KOPT-K1 (cell line): ENCODE measurements around the gene SEC22B.
"Not testable (repeated sequence)": the region's sequence is repeated elsewhere in the genome, so short reads cannot be mapped to it uniquely, and the experiment has no call there.

Experiments used
- H3K27ac ChIP-seq: fragments of 200-600 bp; sonication (generic); 2 replicates; pipeline ENCODE4 v1.5.1; 2016; ENCODE audit warnings: antibody characterized with exemption, mild to moderate bottlenecking, low read depth, low read length; ENCODE audit not compliant: poor library complexity, severe bottlenecking
- H3K36me3 ChIP-seq: fragments of 200-600 bp; sonication (generic); 2 replicates; pipeline ENCODE4 v1.5.1; 2017; ENCODE audit warnings: antibody characterized with exemption, mild to moderate bottlenecking, low read length, moderate library complexity; ENCODE audit not compliant: insufficient read depth
- H3K9me3 ChIP-seq: fragments of 200-600 bp; sonication (generic); 2 replicates; pipeline ENCODE4 v1.5.1; 2017; ENCODE audit warnings: antibody characterized with exemption, low read length, mild to moderate bottlenecking; ENCODE audit not compliant: insufficient read depth, poor library complexity, severe bottlenecking

Gene SEC22B

DNA sequence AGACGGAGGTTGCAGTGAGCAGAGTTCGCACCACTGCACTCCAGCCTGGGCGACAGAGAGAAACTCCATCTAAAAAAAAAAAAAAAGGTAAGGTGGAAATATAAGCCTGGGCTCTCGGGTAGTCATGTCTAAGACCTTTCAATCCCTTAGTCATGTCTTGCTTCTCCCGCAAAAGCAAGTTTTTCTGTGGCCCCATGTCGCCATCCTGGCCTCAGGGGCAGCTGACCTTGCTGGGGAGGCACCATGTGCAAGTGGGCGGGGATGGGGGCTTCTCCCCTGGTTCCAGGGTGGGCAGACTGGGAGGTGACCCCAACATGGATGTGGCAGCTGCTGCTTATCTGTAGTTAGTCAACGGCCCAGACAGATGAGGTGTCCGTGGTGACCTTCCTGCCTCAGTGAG, 66.7 kb downstream of the SEC22B start:
- H3K27ac ChIP-seq, H3K9me3 ChIP-seq, H3K36me3 ChIP-seq: not testable (repeated sequence)

DNA sequence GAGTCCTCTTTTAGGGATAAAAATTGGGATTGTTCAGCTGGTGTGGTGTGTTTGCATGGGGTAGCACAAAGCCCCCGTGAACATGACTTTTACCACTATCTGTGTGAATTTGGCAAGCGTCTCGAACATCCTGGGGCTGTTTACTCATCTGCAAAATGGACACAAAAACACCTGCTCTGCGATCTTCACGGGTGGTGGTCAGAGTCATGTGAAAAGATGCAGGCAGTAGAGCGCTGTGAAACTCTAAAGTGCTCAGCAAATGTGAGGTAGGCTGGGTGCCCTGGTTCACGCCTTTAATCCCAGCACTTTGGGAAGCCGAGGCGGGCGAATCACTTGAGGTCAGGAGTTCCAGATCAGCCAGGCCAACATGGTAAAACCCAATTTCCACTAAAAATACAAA, 67.1 kb downstream of the SEC22B start:
- not testable (repeated sequence) for H3K36me3 ChIP-seq, H3K27ac ChIP-seq, H3K9me3 ChIP-seq

DNA sequence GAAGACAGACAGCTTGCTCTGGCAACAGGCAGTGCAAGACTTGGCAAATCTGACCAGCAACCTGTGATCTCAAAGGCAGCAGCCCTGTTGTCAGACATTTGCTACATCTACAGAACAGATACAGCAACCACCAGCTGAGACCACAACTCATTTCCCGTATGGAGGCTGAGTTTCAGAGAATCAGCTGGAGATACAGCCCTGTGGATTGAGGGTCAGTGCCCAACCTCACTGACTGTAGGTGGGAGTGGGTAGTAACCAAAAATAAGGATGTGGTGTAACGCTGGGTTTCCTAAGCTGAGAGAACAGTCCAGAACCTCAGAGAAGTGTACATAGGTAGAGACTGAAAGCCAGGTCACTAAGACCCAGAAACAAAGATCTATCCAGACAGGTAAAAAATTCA, 71.0 kb downstream of the SEC22B start:
- not testable (repeated sequence) for H3K27ac ChIP-seq, H3K36me3 ChIP-seq, H3K9me3 ChIP-seq

DNA sequence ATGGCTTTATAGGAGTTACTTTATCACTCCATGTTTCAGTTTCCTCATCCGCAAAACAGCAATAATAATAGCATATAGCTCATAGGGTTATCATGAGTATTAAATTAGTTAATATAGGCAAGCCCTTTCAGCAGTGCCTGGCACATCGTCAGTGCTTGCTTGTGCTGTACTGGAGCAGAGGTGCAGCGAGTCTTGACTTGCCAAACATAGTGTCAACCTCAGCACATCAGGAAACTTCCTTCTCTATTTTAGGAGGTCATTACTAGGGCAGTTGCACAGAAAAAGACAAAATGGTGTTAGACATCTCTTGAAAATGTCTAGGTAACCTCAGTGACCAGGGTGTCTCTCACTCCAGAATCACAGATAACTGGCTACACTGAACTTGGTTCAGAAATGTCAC, 72.6 kb downstream of the SEC22B start:
- H3K27ac ChIP-seq, H3K36me3 ChIP-seq, H3K9me3 ChIP-seq: not testable (repeated sequence)

DNA sequence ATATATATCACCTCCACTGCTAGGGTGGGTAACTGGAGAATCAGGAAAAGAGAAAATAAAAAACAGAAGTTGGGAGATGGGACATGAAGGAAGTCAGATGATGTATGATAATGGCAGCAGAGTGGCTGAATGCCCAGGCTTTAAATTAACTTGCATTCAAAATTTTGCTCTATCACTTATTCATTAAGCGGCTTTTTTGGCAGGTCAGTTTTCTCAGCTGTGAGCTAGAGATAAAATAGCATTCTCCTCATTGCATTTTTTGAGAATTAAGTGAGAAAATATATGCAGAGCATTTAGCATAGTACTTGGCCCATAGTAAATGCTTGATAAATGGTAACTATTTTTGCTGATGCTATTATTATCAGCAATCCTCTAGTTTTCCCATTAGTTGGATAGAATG, 74.7 kb downstream of the SEC22B start:
- H3K36me3 ChIP-seq, H3K9me3 ChIP-seq, H3K27ac ChIP-seq: not testable (repeated sequence)
